HepG2 (cell line): ENCODE results near the gene MRFAP1L1. TPM values are rescaled to one million over a fixed set of nuclear protein-coding genes. Genes with fewer than 3 reads are reported as not detected.

Experiments used
- KAT7 ChIP-seq: IDR thresholded peaks from 2 replicates; pipeline ENCODE4 v1.6.1; 2018; ENCODE audit warnings: borderline replicate concordance, missing compliant biosample characterization
- MED13 ChIP-seq: sonication (generic); formaldehyde crosslinking; IDR thresholded peaks from 2 replicates; pipeline ENCODE4 v1.5.0; 2020; ENCODE audit warnings: missing genetic modification reagents
- MZF1 ChIP-seq: sonication (generic); formaldehyde crosslinking; IDR thresholded peaks from 2 replicates; pipeline ENCODE4 v1.8.1; 2023; ENCODE audit warnings: mild to moderate bottlenecking, missing genetic modification reagents, borderline replicate concordance
- ZNF343 ChIP-seq: sonication (generic); formaldehyde crosslinking; IDR thresholded peaks from 2 replicates; pipeline ENCODE4 v1.4.0; 2020; ENCODE audit warnings: mild to moderate bottlenecking, missing genetic modification reagents
- ZNF543 ChIP-seq: sonication (generic); formaldehyde crosslinking; IDR thresholded peaks from 2 replicates; pipeline ENCODE4 v1.4.0; 2020; ENCODE audit warnings: mild to moderate bottlenecking, missing genetic modification reagents
- polyA plus RNA-seq, 8 experiments: library from polyadenylated mRNA; depleted of rRNA in 3 of 8; stranded (reverse) in 7 of 8; unstranded in 1 of 8; fragments of >200 nt; fragmentation: Illumina TruSeq in 4 of 8; extraction: Trizol in 4 of 8; gene quantifications; 2 replicates each; pipeline versions ENCODE4 v1.2.1 to v1.2.3, GENCODE V29; 2011 to 2016; ENCODE audit warnings: low read depth in 4 of 8, missing spikeins in 1 of 8, mixed read lengths in 1 of 8; ENCODE audit not compliant: insufficient read depth in 1 of 8
- total RNA-seq, 5 experiments: library from RNA; depleted of rRNA; stranded (reverse); fragments of >200 nt; fragmentation: Illumina TruSeq; extraction: Trizol; gene quantifications; 2 replicates each; pipeline ENCODE4 v1.2.3, GENCODE V29; 2016; ENCODE audit warnings: low read depth in 1 of 5
- TF ChIP-seq, protein P1 (sequence below), 2 experiments: fragments of 450-650 bp in 1 of 2; sonication (generic) in 1 of 2; formaldehyde crosslinking; IDR thresholded peaks; 2 replicates each; pipeline versions ENCODE4 v1.5.0 to v1.8.0; 2020 to 2022; ENCODE audit warnings: mild to moderate bottlenecking in 1 of 2, missing genetic modification reagents in 1 of 2
- TF ChIP-seq, protein P2 (sequence below), 2 experiments: sonication (generic) in 1 of 2; formaldehyde crosslinking in 1 of 2; IDR thresholded peaks; 2 replicates each; pipeline versions ENCODE4 v1.4.0 to v1.6.1; 2016 to 2020; ENCODE audit warnings: borderline replicate concordance in 1 of 2, low read depth in 1 of 2, mild to moderate bottlenecking in 1 of 2, missing genetic modification reagents in 1 of 2
- TF ChIP-seq, protein P3 (sequence below): sonication (generic); formaldehyde crosslinking; IDR thresholded peaks from 2 replicates; pipeline ENCODE4 v1.8.0; 2022; ENCODE audit warnings: missing genetic modification reagents, mild to moderate bottlenecking, moderate library complexity, borderline replicate concordance
- TF ChIP-seq, protein P4 (sequence below): sonication (generic); formaldehyde crosslinking; IDR thresholded peaks from 2 replicates; pipeline ENCODE4 v1.8.0; 2022; ENCODE audit warnings: mild to moderate bottlenecking, missing genetic modification reagents, borderline replicate concordance
- TF ChIP-seq, protein P5 (sequence below): sonication (generic); formaldehyde crosslinking; IDR thresholded peaks from 2 replicates; pipeline ENCODE4 v1.4.0; 2020; ENCODE audit warnings: mild to moderate bottlenecking, missing genetic modification reagents
- TF ChIP-seq, protein P6 (sequence below): sonication (generic); formaldehyde crosslinking; IDR thresholded peaks from 2 replicates; pipeline ENCODE4 v1.8.1; 2023; ENCODE audit warnings: mild to moderate bottlenecking, missing genetic modification reagents, borderline replicate concordance

Gene MRFAP1L1
- total and polyA plus RNA-seq, 2 of the 13 experiments (the other 11 are each of a cell fraction or from before 2014, with no cell fraction given): 44.8 to 76.6 TPM

DNA sequence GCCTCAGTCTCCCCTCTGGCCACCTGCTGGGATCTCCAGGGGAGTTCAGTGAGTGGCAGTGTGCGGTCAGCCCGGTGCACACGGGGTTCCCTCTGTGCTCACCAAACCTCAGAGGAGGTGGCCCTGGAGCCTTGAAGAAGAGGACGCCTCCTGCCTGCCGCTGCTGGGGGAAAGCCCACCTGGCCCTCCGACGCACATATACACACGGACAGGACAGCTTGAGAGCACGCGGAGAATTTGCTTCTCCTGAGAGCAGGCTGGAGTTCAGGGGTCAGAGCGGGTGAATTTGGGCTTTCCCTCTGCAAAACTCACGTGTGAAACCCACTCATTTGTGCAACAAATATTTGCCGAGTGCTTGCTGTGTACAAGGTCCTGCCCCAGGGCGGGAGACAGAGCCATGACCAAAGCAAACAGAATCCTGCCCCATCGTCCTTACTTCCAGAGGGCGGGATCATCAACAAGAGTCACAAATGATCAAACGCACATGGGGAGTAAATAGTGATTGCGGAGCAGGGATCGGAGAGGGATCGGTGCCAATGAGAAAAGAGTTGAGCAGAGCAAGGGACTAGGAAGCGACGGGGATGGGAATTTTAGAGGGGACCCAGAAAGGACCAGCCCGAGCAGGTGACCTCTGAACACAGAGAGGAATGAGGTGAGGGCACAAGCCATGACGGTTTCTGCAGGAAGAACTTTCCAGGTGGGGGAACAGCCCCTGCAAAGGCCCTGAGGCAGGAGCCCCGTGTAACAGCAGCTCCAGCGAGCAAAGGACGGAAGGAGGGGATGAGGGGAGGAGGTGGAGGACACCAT, 23.9 kb upstream of the MRFAP1L1 start (continued):
- TF ChIP-seq, protein P1, sequence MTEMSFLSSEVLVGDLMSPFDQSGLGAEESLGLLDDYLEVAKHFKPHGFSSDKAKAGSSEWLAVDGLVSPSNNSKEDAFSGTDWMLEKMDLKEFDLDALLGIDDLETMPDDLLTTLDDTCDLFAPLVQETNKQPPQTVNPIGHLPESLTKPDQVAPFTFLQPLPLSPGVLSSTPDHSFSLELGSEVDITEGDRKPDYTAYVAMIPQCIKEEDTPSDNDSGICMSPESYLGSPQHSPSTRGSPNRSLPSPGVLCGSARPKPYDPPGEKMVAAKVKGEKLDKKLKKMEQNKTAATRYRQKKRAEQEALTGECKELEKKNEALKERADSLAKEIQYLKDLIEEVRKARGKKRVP (CRISPR knock-in tag; IDR thresholded peaks at IDR 0.05): 0 out of 4 replicates have a peak, but pooled peaks of 1 of the 2 experiments have one; percentile 42
- TF ChIP-seq, protein P2, sequence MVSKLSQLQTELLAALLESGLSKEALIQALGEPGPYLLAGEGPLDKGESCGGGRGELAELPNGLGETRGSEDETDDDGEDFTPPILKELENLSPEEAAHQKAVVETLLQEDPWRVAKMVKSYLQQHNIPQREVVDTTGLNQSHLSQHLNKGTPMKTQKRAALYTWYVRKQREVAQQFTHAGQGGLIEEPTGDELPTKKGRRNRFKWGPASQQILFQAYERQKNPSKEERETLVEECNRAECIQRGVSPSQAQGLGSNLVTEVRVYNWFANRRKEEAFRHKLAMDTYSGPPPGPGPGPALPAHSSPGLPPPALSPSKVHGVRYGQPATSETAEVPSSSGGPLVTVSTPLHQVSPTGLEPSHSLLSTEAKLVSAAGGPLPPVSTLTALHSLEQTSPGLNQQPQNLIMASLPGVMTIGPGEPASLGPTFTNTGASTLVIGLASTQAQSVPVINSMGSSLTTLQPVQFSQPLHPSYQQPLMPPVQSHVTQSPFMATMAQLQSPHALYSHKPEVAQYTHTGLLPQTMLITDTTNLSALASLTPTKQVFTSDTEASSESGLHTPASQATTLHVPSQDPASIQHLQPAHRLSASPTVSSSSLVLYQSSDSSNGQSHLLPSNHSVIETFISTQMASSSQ (IDR thresholded peaks at IDR 0.05; ENCODE audit: low read depth): 0 out of 2 replicates have a peak, but pooled peaks have one; percentile 12
- TF ChIP-seq, protein P2 (CRISPR knock-in tag; IDR thresholded peaks at IDR 0.05; ENCODE audit: borderline replicate concordance): peak; percentile 88; the same call in 1 of the 2 replicates
- no peak for TF ChIP-seq KAT7 (CRISPR knock-in tag)
- TF ChIP-seq, protein P3, sequence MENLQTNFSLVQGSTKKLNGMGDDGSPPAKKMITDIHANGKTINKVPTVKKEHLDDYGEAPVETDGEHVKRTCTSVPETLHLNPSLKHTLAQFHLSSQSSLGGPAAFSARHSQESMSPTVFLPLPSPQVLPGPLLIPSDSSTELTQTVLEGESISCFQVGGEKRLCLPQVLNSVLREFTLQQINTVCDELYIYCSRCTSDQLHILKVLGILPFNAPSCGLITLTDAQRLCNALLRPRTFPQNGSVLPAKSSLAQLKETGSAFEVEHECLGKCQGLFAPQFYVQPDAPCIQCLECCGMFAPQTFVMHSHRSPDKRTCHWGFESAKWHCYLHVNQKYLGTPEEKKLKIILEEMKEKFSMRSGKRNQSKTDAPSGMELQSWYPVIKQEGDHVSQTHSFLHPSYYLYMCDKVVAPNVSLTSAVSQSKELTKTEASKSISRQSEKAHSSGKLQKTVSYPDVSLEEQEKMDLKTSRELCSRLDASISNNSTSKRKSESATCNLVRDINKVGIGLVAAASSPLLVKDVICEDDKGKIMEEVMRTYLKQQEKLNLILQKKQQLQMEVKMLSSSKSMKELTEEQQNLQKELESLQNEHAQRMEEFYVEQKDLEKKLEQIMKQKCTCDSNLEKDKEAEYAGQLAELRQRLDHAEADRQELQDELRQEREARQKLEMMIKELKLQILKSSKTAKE (CRISPR knock-in tag): peak; percentile 56; the same call in 1 of the 2 replicates
- TF ChIP-seq MED13: peak; percentile 69; the same call in 1 of the 2 replicates
- TF ChIP-seq ZNF343 (CRISPR knock-in tag): no peak; the same call in 1 of the 2 replicates
- no peak for TF ChIP-seq MZF1
- TF ChIP-seq, protein P4, sequence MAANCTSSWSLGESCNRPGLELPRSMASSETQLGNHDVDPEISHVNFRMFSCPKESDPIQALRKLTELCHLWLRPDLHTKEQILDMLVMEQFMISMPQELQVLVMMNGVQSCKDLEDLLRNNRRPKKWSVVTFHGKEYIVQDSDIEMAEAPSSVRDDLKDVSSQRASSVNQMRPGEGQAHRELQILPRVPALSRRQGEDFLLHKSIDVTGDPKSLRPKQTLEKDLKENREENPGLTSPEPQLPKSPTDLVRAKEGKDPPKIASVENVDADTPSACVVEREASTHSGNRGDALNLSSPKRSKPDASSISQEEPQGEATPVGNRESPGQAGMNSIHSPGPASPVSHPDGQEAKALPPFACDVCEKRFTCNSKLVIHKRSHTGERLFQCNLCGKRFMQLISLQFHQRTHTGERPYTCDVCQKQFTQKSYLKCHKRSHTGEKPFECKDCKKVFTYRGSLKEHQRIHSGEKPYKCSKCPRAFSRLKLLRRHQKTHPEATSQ (CRISPR knock-in tag): peak; percentile 90; the same call in 1 of the 2 replicates
- TF ChIP-seq, protein P5, sequence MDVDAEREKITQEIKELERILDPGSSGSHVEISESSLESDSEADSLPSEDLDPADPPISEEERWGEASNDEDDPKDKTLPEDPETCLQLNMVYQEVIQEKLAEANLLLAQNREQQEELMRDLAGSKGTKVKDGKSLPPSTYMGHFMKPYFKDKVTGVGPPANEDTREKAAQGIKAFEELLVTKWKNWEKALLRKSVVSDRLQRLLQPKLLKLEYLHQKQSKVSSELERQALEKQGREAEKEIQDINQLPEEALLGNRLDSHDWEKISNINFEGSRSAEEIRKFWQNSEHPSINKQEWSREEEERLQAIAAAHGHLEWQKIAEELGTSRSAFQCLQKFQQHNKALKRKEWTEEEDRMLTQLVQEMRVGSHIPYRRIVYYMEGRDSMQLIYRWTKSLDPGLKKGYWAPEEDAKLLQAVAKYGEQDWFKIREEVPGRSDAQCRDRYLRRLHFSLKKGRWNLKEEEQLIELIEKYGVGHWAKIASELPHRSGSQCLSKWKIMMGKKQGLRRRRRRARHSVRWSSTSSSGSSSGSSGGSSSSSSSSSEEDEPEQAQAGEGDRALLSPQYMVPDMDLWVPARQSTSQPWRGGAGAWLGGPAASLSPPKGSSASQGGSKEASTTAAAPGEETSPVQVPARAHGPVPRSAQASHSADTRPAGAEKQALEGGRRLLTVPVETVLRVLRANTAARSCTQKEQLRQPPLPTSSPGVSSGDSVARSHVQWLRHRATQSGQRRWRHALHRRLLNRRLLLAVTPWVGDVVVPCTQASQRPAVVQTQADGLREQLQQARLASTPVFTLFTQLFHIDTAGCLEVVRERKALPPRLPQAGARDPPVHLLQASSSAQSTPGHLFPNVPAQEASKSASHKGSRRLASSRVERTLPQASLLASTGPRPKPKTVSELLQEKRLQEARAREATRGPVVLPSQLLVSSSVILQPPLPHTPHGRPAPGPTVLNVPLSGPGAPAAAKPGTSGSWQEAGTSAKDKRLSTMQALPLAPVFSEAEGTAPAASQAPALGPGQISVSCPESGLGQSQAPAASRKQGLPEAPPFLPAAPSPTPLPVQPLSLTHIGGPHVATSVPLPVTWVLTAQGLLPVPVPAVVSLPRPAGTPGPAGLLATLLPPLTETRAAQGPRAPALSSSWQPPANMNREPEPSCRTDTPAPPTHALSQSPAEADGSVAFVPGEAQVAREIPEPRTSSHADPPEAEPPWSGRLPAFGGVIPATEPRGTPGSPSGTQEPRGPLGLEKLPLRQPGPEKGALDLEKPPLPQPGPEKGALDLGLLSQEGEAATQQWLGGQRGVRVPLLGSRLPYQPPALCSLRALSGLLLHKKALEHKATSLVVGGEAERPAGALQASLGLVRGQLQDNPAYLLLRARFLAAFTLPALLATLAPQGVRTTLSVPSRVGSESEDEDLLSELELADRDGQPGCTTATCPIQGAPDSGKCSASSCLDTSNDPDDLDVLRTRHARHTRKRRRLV (CRISPR knock-in tag): peak; percentile 76; the same call in 1 of the 2 replicates
- TF ChIP-seq, protein P6, sequence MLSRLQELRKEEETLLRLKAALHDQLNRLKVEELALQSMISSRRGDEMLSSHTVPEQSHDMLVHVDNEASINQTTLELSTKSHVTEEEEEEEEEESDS (CRISPR knock-in tag): peak; percentile 58; the same call in 1 of the 2 replicates
- peak; percentile 79; the same call in 1 of the 2 replicates for TF ChIP-seq ZNF543 (CRISPR knock-in tag)
